CD8-positive, alpha-beta memory T cell (primary cell): Measurements from ENCODE around the gene TBX18. TPM values are rescaled to one million over a fixed set of nuclear protein-coding genes. Genes with fewer than 3 reads are reported as not detected.

ENCODE experiments used
- CTCF ChIA-PET: fragments of 350-600 bp; sonication (Branson Sonifier 250); formaldehyde crosslinking; loops from one replicate; lab custom pipeline; 2021; ENCODE audit warnings: antibody characterized with exemption; lab: Charles Lee
- POLR2A ChIA-PET: fragments of 350-600 bp; sonication (Branson Sonifier 250); formaldehyde crosslinking; loops from one replicate; lab custom pipeline; 2021; ENCODE audit warnings: antibody characterized with exemption; lab: Charles Lee
- DNase-seq, 5 donors: peaks; one replicate each; pipeline versions ENCODE4 v3.0.0 to v3.0.0-alpha.2; 2020 to 2022; ENCODE audit warnings: mixed read lengths in 1 of 5
- H3K27ac ChIP-seq: one replicate; pipeline ENCODE4 v1.7.0; 2013; ENCODE audit warnings: low read depth, mild to moderate bottlenecking, low read length, moderate library complexity
- H3K27me3 ChIP-seq: 2 replicates; pipeline ENCODE4 v1.7.0; 2013; ENCODE audit warnings: low read length, mild to moderate bottlenecking; ENCODE audit not compliant: insufficient read depth, poor library complexity, severe bottlenecking
- H3K36me3 ChIP-seq: 2 replicates; pipeline ENCODE4 v1.7.0; 2013; ENCODE audit warnings: mild to moderate bottlenecking, low read length, moderate library complexity; ENCODE audit not compliant: insufficient read depth
- H3K4me1 ChIP-seq: 2 replicates; pipeline ENCODE4 v1.7.0; 2013; ENCODE audit warnings: mild to moderate bottlenecking, low read length, moderate library complexity; ENCODE audit not compliant: insufficient read depth
- H3K4me3 ChIP-seq: 2 replicates; pipeline ENCODE4 v1.7.0; 2013; ENCODE audit warnings: mild to moderate bottlenecking, low read length
- H3K9me3 ChIP-seq: 2 replicates; pipeline ENCODE4 v1.7.0; 2013; ENCODE audit warnings: mild to moderate bottlenecking, low read length
- H3K27ac Mint-ChIP-seq, 8 donors: one replicate each; pipeline ENCODE4 v1.8.0; 2020 to 2021; ENCODE audit warnings: mixed read lengths in 8 of 8, mild to moderate bottlenecking in 6 of 8, inconsistent platforms in 3 of 8, moderate library complexity in 3 of 8
- H3K27me3 Mint-ChIP-seq, 2 donors: one replicate each; pipeline ENCODE4 v1.8.0; 2020 to 2021; ENCODE audit warnings: mixed read lengths in 2 of 2, mild to moderate bottlenecking in 1 of 2, moderate library complexity in 1 of 2
- H3K36me3 Mint-ChIP-seq, 3 donors: one replicate each; pipeline ENCODE4 v1.8.0; 2020 to 2021; ENCODE audit warnings: mixed read lengths in 3 of 3, inconsistent platforms in 1 of 3, mild to moderate bottlenecking in 1 of 3
- H3K4me1 Mint-ChIP-seq, 3 donors: one replicate each; pipeline ENCODE4 v1.8.0; 2020 to 2021; ENCODE audit warnings: mixed read lengths in 3 of 3, inconsistent platforms in 1 of 3, mild to moderate bottlenecking in 1 of 3
- H3K4me3 Mint-ChIP-seq, 7 donors: one replicate each; pipeline ENCODE4 v1.8.0; 2020 to 2021; ENCODE audit warnings: mixed read lengths in 7 of 7, mild to moderate bottlenecking in 6 of 7, moderate library complexity in 4 of 7, inconsistent platforms in 2 of 7
- H3K9me3 Mint-ChIP-seq, 5 donors: one replicate each; pipeline ENCODE4 v1.8.0; 2020 to 2022; ENCODE audit warnings: mixed read lengths in 5 of 5, mild to moderate bottlenecking in 3 of 5, moderate library complexity in 2 of 5, inconsistent platforms in 1 of 5
- polyA plus RNA-seq: library from polyadenylated mRNA; unstranded; fragments of 300-500 nt; fragmentation: Illumina TruSeq; gene quantifications from one replicate; pipeline ENCODE4 v1.2.3, GENCODE V29; 2021
- total RNA-seq, 2 experiments: library from RNA; stranded (reverse); gene quantifications; one replicate each; pipeline ENCODE4 v1.2.3, GENCODE V29; 2021

Gene TBX18
- total and polyA plus RNA-seq, 3 experiments from 2014 or later, result not detected

GRCh38 chr6:84796343-84796742, 31.9 kb upstream of the TBX18 start:
- H3K4me3 Mint-ChIP-seq, result no peak overlapping the region
- H3K27me3 ChIP-seq, result no peaks in the 10 kb centered on the region
- no peak overlapping the region for H3K4me3 ChIP-seq
- no peaks in the 10 kb centered on the region for H3K9me3 ChIP-seq
- peaks cover 0 to 9% (median 0%) of the 10 kb centered on the region in 5 donors for H3K9me3 Mint-ChIP-seq
- ChIA-PET CTCF (no interaction called here), POLR2A (no interaction called here)
- H3K4me1 ChIP-seq, result no peaks in the 10 kb centered on the region
- H3K27ac ChIP-seq, result no peak overlapping the region
- H3K4me1 Mint-ChIP-seq, result no peaks in the 10 kb centered on the region
- H3K36me3 Mint-ChIP-seq, result no peaks in the 10 kb centered on the region
- no peaks in the 10 kb centered on the region for H3K36me3 ChIP-seq
- H3K27ac Mint-ChIP-seq, result no peak overlapping the region
- H3K27me3 Mint-ChIP-seq, result no peaks in the 10 kb centered on the region
- DNase-seq, result no peak

- no peak overlapping the region for H3K4me3 ChIP-seq
- no peaks in the 10 kb centered on the region for H3K4me1 Mint-ChIP-seq
- ChIA-PET CTCF (no interaction called here), POLR2A (no interaction called here)
- peaks cover 0 to 14% (median 0%) of the 10 kb centered on the region in 5 donors for H3K9me3 Mint-ChIP-seq
- no peak overlapping the region for H3K27ac Mint-ChIP-seq
- H3K4me3 Mint-ChIP-seq, result no peak overlapping the region
- H3K27me3 Mint-ChIP-seq, result no peaks in the 10 kb centered on the region
- no peak for DNase-seq
- no peaks in the 10 kb centered on the region for H3K27me3 ChIP-seq
- no peaks in the 10 kb centered on the region for H3K9me3 ChIP-seq
- no peaks in the 10 kb centered on the region for H3K4me1 ChIP-seq
- no peaks in the 10 kb centered on the region for H3K36me3 Mint-ChIP-seq
- no peaks in the 10 kb centered on the region for H3K36me3 ChIP-seq
- H3K27ac ChIP-seq, result no peak overlapping the region
These were observed 27.5 kb upstream of the TBX18 start for GRCh38 chr6:84791927-84792326.

DNA sequence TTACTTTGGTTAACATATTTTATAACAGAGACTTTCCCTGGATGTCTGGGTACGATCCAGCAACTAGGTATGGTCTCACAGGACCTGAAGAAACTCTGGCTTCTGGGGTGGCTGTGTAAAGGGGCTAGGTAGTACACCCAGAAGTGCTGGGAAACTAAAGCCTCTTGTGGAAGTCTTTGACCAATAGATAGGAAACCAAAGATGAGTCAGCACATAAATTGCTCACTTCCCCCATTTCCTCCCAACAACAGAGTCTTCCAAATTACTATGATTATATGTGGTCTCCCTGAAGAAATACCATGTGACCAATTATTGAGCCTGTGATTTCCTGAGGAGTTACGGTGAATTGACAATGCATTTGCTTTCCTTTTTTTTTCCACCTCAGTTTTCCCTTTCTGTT, 26.8 kb upstream of the TBX18 start:
- CTCF ChIA-PET, result no interaction called here
- no peaks in the 10 kb centered on the region for H3K4me1 Mint-ChIP-seq
- H3K9me3 ChIP-seq, result no peaks in the 10 kb centered on the region
- no peak overlapping the region for H3K4me3 Mint-ChIP-seq
- POLR2A ChIA-PET, result no interaction called here
- no peaks in the 10 kb centered on the region for H3K36me3 ChIP-seq
- DNase-seq, result no peak
- no peak overlapping the region for H3K27ac ChIP-seq
- H3K27me3 Mint-ChIP-seq, result no peaks in the 10 kb centered on the region
- no peak overlapping the region for H3K4me3 ChIP-seq
- no peaks in the 10 kb centered on the region for H3K36me3 Mint-ChIP-seq
- H3K27me3 ChIP-seq, result no peaks in the 10 kb centered on the region
- H3K9me3 Mint-ChIP-seq, result peaks cover 0 to 11% (median 0%) of the 10 kb centered on the region in 5 donors
- no peaks in the 10 kb centered on the region for H3K4me1 ChIP-seq
- H3K27ac Mint-ChIP-seq, result no peak overlapping the region

DNA sequence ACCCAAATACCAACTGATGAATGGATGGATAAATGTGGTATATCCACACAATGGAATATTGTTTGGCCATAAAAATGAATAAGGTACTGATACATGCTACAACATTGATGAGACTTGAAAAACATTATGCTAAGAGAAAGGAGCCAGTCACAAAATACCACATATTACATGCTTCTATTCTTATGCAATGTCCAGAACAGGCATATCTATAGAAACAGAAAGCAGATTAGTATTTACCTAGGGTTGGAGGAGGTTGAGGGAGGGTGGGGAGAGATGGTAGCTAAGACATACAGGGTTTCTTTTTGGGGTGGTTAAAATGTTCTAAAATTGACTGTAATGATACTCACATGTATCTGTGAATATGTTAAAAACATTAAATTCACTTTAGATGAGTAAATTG, 24.8 kb upstream of the TBX18 start:
- Histone ChIP-seq H3K27me3 (no peaks in the 10 kb centered on the region), H3K27ac (no peak overlapping the region), H3K36me3 (no peaks in the 10 kb centered on the region), H3K4me1 (no peaks in the 10 kb centered on the region), H3K9me3 (no peaks in the 10 kb centered on the region), H3K4me3 (no peak overlapping the region)
- Mint-ChIP-seq H3K36me3 (no peaks in the 10 kb centered on the region), H3K9me3 (peaks cover 0 to 5% (median 0%) of the 10 kb centered on the region in 5 donors), H3K4me3 (no peak overlapping the region), H3K4me1 (no peaks in the 10 kb centered on the region), H3K27ac (no peak overlapping the region), H3K27me3 (peaks cover 0 to 2% of the 10 kb centered on the region in 2 donors)
- no peak for DNase-seq
- CTCF ChIA-PET, result no interaction called here
- POLR2A ChIA-PET, result no interaction called here

- H3K27ac ChIP-seq, result no peak overlapping the region
- no peaks in the 10 kb centered on the region for H3K36me3 ChIP-seq
- no peaks in the 10 kb centered on the region for H3K9me3 ChIP-seq
- no peaks in the 10 kb centered on the region for H3K27me3 ChIP-seq
- Mint-ChIP-seq H3K27me3 (peaks cover 0 to 2% of the 10 kb centered on the region in 2 donors), H3K27ac (no peak overlapping the region), H3K4me3 (no peak overlapping the region), H3K4me1 (no peaks in the 10 kb centered on the region), H3K36me3 (no peaks in the 10 kb centered on the region), H3K9me3 (peaks cover 0 to 5% (median 0%) of the 10 kb centered on the region in 5 donors)
- no peak for DNase-seq
- POLR2A ChIA-PET, result no interaction called here
- no peaks in the 10 kb centered on the region for H3K4me1 ChIP-seq
- no peak overlapping the region for H3K4me3 ChIP-seq
- CTCF ChIA-PET, result no interaction called here
These were observed 24.3 kb upstream of the TBX18 start for GRCh38 chr6:84788689-84789088.

DNA sequence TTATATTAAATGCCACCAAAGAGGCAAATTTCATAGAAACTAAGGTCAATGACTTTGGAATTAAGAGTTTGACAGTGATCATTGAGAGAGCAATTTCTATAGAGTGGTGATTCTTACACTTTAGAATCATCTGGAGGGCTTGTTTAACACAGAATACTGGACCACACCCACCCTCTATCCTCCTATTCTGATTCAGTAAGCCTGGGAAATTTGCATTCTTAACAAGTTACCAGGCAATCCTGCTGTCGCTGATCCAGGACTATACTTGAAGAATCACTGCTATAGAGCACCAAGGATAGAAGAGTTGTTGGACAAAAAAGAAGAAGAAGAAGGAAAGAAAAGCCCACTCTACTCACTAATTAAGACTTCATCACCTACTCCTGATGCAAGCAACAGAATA, 21.3 kb upstream of the TBX18 start:
- Mint-ChIP-seq H3K4me1 (no peaks in the 10 kb centered on the region), H3K27me3 (peaks cover 0 to 2% of the 10 kb centered on the region in 2 donors), H3K4me3 (no peak overlapping the region), H3K36me3 (no peaks in the 10 kb centered on the region), H3K9me3 (peaks cover 0 to 13% (median 0%) of the 10 kb centered on the region in 5 donors), H3K27ac (no peak overlapping the region)
- CTCF ChIA-PET, result no interaction called here
- no peak for DNase-seq
- no peak overlapping the region for H3K27ac ChIP-seq
- POLR2A ChIA-PET, result no interaction called here
- no peaks in the 10 kb centered on the region for H3K9me3 ChIP-seq
- no peaks in the 10 kb centered on the region for H3K4me1 ChIP-seq
- no peaks in the 10 kb centered on the region for H3K27me3 ChIP-seq
- H3K36me3 ChIP-seq, result no peaks in the 10 kb centered on the region
- no peak overlapping the region for H3K4me3 ChIP-seq

DNA sequence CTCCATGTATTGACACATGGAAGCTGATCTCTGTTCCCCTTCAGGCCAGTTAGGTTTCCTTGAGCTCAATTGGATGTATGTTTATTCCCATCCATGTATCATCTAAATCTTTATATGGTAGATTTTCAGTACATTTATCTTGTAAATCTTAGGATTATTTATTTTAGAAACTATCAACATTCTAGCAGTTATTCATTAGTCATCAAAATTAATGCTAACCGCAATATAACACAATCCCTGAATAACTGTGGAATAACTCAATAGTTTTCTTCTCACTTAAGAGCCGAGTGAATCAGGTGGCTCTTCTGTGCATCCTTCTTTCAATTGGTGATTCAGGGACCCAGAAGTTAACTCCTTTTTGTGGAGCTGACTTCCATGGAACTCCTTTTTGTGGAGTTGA, 15.5 kb upstream of the TBX18 start:
- no peaks in the 10 kb centered on the region for H3K9me3 ChIP-seq
- Mint-ChIP-seq H3K27ac (no peak overlapping the region), H3K27me3 (peaks cover 25 to 33% of the 10 kb centered on the region in 2 donors), H3K4me1 (no peaks in the 10 kb centered on the region), H3K36me3 (no peaks in the 10 kb centered on the region), H3K9me3 (peaks cover 0 to 15% (median 5%) of the 10 kb centered on the region in 5 donors), H3K4me3 (no peak overlapping the region)
- H3K4me3 ChIP-seq, result no peak overlapping the region
- H3K4me1 ChIP-seq, result no peaks in the 10 kb centered on the region
- H3K27me3 ChIP-seq, result no peaks in the 10 kb centered on the region
- H3K36me3 ChIP-seq, result no peaks in the 10 kb centered on the region
- no peak overlapping the region for H3K27ac ChIP-seq
- ChIA-PET POLR2A (no interaction called here), CTCF (no interaction called here)
- DNase-seq, result no peak

DNA sequence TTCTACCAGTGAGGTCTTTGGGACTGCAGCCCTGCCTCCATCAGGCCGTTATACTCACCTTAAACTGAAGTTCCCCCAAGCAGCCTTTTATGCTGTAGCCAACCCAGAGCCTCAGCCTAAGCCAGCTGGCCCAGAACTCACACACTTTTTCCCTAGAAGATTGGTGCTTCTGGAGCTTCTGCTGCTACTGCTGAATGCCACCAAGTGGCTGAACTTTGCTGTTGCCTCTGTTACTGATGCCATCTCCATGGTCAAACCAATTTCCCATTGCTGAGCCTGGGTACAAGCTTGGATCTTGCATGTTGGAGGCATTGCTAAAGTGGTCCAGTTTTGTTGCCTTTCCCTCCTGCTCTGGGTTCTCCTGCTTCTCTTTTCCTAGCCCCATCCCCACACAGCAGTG, 15.0 kb upstream of the TBX18 start:
- Mint-ChIP-seq H3K27me3 (peaks cover 26 to 34% of the 10 kb centered on the region in 2 donors), H3K9me3 (peaks cover 0 to 15% (median 5%) of the 10 kb centered on the region in 5 donors), H3K27ac (no peak overlapping the region), H3K4me1 (no peaks in the 10 kb centered on the region), H3K4me3 (no peak overlapping the region), H3K36me3 (no peaks in the 10 kb centered on the region)
- Histone ChIP-seq H3K4me3 (no peak overlapping the region), H3K4me1 (no peaks in the 10 kb centered on the region), H3K36me3 (no peaks in the 10 kb centered on the region), H3K27me3 (no peaks in the 10 kb centered on the region), H3K9me3 (no peaks in the 10 kb centered on the region), H3K27ac (no peak overlapping the region)
- DNase-seq, result no peak
- ChIA-PET CTCF (no interaction called here), POLR2A (no interaction called here)

DNA sequence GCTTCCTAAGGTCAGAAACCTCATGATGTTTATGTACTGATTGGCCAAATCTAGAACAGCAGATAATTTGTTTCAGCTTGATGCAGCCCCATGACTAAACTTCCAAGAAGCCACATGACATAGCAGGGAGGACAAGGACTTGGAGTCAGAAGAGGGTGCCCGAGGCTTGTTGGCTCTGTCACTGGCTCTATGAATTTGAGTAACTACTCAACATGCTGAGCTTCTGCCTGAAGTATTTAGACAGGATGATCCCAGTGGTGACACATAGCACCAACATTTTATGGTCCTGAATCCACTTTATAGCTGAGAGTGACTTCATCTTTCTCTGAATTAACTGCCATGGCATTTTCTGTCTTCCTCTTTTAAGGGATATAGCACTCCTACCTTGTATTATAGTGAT, 13.5 kb upstream of the TBX18 start:
- no peaks in the 10 kb centered on the region for H3K4me1 Mint-ChIP-seq
- CTCF ChIA-PET, result no interaction called here

More for the DNA sequence above, 13.5 kb upstream of the TBX18 start:
- H3K9me3 Mint-ChIP-seq, result peaks cover 0 to 14% (median 4%) of the 10 kb centered on the region in 5 donors
- DNase-seq, result no peak
- POLR2A ChIA-PET, result no interaction called here
- H3K27me3 Mint-ChIP-seq, result peaks cover 35 to 43% of the 10 kb centered on the region in 2 donors
- no peaks in the 10 kb centered on the region for H3K4me1 ChIP-seq
- H3K9me3 ChIP-seq, result no peaks in the 10 kb centered on the region
- H3K4me3 ChIP-seq, result no peak overlapping the region
- H3K36me3 Mint-ChIP-seq, result no peaks in the 10 kb centered on the region
- no peak overlapping the region for H3K27ac ChIP-seq
- H3K27me3 ChIP-seq, result no peaks in the 10 kb centered on the region
- no peak overlapping the region for H3K27ac Mint-ChIP-seq
- H3K4me3 Mint-ChIP-seq, result no peak overlapping the region
- no peaks in the 10 kb centered on the region for H3K36me3 ChIP-seq
